ENCODE measurements around the gene CHEK1.
"Not testable (repeated sequence)": the region's sequence is repeated elsewhere in the genome, so short reads cannot be mapped to it uniquely, and the experiment has no call there.

CHEK1 gene

DNA sequence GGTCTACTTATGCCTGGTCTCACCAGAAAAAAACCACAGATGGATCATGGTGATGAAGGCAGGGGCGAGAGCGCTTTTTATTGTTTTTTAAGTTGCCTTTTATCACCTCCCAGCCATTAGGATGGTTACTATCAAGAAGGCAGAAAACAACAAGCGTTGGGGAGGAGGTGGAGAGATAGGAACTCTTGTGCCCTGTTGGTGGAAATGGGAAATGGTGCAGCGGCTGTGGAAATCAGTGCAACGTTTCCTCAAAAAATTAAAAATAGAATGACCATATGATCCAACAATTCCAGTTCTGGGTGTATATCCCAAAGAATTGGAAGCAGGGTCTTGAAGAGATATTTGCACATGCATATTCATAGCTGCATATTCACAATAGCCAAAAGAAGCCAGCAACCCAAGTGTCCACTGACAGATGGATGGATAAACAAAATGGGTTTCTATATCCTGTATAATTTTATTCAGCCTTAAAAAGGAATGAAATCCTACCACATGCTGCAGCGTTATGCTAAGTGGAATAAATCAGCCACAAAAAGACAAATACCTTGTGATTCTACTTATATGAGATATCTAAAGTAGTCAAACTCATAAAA lies 76.2 kb downstream of the CHEK1 start:
- DNase-seq: no peak

- DNase-seq: no peak
Measured at GRCh38 chr11:125701858-125702621, 77.1 kb downstream of the CHEK1 start.

DNA sequence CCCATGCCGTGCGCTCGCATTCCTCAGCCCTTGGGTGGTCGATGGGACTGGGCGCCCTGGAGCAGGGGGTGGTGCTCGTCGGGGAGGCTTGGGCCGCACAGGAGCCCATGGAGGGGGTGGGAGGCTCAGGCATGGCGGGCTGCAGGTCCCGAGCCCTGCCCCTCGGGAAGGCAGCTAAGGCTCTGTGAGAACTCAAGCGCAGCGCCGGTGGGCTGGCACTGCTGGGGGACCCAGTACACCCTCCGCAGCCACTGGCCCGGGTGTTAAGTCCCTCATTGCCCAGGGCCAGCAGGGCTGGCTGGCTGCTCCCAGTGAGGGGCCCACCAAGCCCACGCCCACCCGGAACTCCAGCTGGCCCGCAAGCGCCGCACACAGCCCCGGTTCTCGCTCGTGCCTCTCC lies 79.7 kb downstream of the CHEK1 start:
- DNase-seq: not testable (repeated sequence)

DNA sequence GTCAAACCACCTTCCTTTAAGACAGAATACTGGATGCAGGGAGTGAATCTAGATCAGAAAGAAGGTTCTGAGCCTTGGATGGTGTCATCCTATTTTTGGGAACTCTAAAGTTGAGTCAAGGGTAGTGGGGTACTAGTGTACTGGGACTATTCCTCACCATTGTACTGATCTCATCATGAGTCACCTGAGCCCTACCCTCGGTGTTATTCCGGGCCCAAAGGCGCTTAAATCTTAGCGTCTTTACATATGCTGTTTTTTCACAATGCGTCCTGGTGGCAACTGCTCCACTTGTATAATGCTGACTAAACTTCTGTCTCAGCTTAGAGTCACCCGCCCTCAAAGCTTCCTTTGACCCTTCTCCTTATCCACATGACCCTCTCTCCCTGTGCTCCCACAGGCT lies 95.8 kb downstream of the CHEK1 start:
- DNase-seq: no peak

DNA sequence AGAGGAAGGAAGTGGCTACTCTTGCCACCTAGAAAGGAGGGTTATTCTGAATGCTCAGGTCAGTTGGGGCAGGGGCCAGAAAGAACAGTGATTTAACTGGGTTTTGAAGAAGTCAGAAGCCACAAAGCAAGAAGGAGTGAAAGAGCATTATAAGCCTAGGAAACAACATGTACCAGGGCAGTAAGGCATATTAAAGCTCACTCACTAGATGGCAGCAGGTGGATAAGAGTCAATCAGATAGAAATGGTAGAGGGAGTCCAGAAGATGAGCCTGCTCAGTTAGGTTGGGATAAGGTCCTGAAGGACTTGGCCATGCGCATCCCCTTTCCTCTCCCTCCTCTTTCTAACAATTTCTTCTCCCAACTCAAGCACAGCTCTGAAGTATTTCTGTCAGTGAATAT lies 99.2 kb downstream of the CHEK1 start:
- DNase-seq: no peak
